Fibroblast of skin of left biceps (primary cell): Measurements from ENCODE around the gene CIB4.

Source experiments
- DNase-seq, 2 experiments: peaks; one replicate each; pipeline ENCODE4 v3.0.0-alpha.2; 2013; ENCODE audit warnings: low read depth in 2 of 2

The CIB4 gene

DNA sequence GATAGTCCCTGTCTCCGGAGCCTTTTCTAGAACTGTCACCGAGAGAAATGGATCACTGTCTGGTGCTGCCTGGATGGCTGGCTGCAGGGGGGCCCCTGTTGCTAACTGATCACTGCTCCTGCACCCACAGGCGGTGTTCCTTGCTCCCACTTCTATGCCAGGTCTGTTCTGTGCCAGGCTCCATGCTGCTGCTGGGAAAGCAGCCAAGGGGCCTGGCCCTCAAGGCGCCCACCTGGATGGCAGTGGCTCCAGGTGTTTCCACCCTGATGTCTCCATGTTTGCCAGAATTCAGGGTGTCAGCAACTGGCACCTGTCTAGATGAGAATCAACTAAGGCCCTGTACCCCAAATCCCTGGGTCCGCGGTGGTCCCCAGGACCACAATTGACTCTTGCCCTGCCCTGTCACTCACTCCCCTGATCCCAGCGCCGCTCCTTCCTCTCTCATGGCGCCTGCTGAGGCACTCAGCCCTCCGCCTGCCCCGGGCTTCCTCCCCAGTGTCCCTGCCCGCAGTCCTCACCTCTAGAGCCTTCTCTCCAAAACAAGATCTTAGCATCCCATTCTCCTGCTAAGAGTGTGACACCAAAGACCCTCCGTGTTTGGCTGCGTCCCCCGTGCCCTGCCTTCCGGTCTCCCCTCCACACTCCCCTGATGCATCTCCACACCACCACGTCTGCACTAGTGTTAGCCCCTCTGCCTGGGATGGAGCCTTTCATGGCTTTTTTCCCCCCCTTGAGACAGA is 90.7 kb downstream of the CIB4 start:
- no peak for DNase-seq

DNA sequence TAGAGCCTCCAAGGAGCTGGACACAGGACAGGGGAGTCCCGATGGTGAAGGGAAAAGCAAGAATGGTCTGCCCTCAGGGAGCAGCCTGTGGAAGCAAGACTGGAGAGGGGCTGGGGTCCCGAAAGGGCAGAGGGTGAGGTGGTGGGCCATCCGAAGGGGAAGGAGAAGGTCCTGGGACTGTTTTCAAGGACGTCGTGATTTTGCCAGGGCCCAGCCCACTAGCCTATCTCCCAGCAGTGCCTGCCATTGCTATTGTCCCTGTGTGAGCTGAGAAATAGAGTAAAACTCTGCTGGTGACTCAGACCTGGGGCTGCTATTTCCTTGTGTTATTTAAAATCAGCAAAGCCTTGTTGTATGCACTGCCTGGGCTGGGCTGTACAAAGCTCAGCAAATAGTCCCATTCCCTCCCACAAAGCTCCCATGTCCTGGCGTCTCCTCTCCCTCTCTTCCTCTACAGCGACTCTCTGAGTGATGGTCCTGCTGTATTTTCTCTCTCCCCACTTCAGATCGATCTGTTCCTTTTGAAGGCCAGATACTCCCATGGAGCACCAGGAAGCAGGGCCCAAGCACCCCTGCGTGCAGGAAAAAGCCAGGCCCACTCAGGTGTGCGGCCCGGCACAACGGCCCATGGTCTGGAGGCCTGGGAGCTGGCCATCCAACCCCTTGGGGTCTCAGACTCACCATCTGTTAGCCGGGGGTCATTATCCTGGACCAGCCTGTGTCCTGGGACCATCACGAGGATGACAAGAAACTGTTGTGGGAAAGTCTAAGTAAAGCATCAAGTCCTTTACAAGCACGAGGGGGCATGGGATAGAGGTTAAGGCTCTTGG is 98.3 kb downstream of the CIB4 start:
- no peak for DNase-seq

DNA sequence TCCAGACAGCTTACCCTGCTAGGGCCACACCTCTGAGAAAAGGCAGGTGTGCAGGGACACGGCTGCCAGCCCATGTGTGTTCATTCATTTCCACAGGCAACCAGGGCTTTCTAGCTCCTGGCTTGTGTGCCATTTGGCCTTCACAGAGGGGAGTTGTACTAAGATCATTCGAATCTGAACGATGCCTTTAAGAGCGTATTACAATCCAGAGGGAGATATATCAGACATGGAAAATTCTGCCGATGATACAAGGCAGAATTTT is 99.0 kb downstream of the CIB4 start:
- no peak for DNase-seq

GRCh38 chr2:26541401-26542193 is 99.6 kb downstream of the CIB4 start:
- no peak for DNase-seq

GRCh38 chr2:26540961-26541360 is 100.2 kb downstream of the CIB4 start:
- DNase-seq: no peak

DNA sequence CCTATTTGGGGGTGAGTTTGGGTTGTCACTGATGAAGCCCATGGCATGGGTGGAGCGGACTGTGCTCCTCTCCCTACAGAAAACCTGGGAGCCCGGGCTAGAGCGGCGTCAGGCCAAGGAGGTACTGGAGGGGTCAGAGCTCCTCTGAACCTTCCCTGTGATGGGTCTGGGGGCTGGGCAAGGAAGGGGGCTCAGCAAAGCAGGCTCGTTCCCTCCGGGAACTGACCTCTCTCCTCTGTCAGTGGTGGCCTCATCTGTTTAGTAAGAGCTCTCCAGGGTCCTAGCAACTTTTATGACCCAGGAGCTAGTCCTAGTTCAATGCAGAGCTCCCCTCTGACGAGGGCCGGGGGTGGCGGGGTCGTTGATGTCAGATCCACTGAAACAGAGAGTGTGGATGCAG is 100.9 kb downstream of the CIB4 start:
- DNase-seq: no peak

DNA sequence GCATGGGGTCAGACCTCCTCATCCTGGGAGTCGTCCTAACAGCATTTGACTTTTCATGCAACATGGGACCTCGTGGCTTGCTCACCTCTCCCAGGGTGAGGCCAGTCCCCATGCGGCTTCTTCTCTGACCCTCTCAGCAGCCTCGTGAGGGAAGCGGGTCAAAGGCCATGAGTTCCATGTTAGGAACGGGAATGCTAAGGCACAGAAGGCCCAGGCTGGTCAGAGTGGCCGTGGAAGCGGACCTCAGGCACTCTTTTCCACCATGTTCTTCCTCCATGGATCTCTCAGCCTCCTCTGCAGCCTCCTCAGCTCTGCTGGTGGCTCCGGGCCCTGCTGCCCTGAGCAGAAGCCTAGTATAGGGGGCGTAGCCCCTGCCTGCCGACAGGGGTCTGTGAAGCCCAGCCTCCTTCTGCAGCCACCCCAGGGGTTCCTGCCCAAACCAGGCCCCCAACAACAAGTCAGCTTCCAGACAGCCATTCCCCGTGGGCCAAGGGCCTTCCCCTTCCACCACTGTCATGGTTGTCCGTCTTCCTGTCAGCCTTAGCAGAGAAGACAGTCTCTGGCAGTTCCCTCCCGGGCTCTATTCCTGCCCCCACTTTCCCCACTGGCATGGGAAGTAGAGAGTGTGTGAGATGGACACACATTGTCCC is 103.2 kb downstream of the CIB4 start:
- DNase-seq: no peak

GRCh38 chr2:26537069-26537825 is 103.9 kb downstream of the CIB4 start:
- DNase-seq: no peak

- DNase-seq: no peak
Observed at GRCh38 chr2:26536371-26537068, 104.6 kb downstream of the CIB4 start.

DNA sequence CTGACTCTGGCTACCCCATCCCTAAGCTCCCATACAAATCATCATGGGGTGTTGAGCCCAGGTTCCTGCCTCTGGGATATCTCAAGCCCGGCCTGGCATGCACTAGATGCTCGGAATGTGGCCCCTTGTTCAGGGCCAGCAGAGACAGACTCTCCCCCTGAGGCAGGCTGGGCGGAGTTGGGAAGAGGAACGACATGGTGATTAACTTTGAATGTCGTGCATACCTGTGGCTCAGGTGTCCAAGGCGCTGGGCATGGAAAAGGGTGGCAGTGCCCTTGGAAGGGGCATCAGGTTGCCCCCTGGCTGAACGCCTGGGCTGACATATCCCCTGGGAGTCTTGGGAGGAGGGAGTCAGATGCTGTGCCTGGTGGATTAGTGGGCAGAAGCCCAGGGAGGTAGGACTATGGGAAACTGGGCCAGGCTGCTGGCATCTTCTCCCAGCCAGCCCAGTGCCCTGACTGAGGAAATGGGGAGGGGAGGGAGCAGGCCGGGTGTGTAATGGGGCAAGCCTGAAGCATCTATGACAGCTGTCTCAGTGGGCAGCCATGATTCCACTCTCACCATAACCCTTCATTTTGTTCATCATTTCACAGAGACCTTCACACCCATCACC is 105.4 kb downstream of the CIB4 start:
- no peak for DNase-seq

- no peak for DNase-seq
Observed at GRCh38 chr2:26534865-26535662, 106.1 kb downstream of the CIB4 start.

DNA sequence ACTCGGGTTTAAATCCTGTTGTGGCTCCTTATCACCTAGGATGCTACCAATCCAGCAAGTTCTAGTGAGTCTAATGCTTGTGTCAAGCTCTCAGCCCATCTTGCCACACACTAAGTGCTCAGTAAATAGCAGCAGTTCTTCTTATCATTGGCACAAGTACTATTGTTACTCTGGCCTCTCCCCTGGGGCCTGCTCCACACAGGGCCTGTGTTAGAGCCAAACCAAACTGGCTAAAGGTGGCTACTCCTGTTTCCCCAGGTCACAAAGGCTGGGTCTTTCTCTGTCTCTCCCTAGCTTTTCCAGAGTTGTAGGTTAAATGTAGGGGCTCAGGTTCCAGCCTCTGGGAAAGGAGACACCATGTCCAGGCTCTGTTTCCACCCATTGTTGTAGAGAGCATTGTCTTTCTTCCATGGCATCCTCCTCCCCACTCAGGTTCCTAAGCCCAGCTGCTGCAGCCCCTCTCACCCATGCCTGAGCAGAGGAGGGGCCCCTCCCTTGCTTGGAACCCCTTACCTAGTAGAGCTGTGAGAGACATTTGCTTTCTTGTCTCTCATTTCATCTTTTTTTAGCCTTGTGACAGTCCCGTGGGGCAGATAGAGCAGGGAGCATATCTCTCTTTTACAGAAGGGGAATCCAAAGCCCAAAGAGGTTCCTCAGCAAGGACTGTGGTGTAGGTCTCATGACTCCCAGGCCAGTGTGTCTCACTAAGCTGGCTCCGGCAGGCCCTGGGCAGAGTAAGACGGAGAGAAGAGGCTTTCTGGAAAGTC is 106.9 kb downstream of the CIB4 start:
- no peak for DNase-seq

DNA sequence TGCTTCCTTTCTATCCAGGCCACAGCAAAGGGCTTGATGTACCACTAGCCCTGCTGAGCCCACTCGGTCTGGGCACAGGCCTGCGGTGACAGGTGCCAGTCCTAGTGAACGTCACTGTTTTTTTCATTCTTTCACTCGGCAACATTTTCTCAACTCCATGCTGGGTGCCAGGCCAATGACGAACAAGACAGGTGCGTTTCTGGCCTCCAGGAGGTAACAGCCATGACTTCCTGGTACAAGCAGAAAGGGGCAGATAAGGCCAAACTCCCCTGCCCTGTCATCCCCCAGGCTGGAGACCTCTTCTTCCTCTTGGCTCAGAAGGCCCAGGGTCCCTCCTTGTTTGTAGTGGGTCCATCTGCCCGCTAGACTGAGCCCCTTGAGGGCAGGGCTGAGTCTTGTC is 107.5 kb downstream of the CIB4 start:
- DNase-seq: no peak

DNA sequence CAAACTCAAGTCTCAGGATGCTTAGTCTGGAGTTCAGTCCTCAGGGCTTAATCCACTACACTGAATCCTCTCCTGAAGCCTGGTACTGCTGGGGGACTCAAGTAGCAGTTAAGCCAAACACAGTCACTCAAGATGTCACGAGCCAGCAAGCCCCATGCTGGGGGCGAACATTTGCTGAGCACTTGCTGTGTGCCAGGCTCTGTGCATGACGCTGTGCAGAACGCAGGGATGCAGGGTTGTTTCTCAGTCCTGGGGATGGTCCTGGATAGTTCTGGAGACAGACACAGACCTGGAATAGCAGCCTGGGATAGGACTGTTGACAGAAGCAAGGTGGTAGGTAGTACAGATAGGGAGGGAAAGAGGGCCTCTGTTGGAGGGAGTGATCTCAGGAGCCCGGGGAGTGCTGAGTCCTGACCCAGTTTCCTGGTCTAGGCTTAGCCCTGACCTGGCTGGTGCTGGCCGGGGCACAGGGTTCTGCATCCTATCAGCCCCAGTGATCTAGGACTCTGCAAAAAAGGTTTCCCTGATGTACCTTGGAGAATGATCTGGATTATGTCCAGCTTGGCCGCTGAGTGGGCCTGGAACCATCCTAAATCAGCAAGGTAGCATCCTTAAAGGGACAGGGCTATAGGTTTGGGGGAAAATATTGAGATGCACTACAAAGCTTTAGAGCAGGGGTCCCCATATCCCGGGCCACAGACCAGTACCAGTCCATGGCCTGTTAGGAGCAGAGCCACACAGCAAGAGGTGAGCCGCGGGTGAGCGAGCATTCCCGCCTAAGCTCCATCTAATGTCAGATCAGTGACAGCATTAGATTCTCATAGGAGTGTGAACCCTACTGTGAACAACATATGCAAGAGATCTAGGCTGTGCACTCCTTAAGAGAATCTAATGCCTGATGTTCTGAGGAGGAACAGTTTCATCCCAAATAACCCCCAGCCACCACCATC is 108.6 kb downstream of the CIB4 start:
- DNase-seq: no peak
